G401.6 (cell line): ENCODE data around the gene FNDC11.
A peak's percentile ranks its signal among the peaks of the same experiment; 100 is the strongest.

Source experiments
- FAIRE-seq: peaks from 2 replicates; lab custom pipeline; 2012; peaks lifted over from hg19 to GRCh38; lab: Jason Lieb, UNC

The FNDC11 gene

DNA sequence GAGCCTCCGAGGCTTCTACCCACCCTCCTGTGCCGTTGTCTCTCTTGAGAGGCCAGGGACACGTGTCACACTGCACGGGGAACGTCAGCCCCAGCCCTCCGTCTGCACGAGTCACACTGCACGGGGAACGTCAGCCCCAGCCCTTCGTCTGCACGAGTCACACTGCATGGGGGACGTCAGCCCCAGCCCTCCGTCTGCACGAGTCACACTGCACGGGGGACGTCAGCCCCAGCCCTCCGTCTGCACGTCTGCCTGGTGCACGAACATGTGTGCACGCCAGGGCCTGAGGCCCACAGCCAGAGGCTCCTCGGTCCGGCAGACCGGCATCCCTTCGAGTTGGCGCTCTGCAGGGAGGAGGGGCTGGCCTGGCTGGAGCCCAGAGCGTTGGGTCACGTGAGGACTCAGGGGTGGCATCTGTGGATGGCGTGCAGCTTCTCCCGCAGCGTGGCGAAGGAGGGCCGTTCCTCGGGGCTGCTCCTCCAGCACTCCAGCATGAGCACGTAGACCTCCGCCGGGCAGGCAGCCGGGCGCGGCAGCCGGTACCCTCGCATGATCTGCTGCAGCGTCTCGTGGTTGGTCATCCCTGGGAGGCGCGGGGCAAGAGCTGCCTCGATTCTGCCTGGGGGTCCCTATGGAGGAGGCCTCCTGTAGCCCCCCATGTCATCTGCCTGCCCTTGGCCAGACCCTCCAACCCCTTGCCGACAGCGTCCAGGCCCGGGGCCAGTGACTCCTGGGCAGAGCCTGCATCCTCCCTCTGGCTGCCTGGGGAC lies 13.4 kb upstream of the FNDC11 start:
- FAIRE-seq: no peak

DNA sequence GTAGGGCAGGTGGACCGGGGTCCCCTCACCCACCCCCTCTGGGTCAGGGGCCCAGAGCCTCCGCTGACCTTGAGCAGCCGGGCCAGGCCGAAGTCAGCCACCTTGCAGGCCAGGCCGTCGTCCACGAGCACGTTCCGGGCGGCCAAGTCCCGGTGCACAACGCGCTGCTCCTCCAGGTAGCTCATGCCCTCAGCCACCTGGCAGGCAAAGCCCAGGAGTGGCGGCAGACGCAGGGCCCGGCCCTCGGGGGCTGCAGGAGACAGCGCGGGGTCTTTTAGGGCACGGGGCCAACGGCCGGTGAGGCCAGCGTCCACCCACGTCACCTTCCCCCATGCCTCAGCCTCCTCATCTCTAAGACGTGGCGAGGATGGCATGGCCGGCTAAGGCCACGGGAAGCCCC lies 12.6 kb upstream of the FNDC11 start:
- no peak for FAIRE-seq

DNA sequence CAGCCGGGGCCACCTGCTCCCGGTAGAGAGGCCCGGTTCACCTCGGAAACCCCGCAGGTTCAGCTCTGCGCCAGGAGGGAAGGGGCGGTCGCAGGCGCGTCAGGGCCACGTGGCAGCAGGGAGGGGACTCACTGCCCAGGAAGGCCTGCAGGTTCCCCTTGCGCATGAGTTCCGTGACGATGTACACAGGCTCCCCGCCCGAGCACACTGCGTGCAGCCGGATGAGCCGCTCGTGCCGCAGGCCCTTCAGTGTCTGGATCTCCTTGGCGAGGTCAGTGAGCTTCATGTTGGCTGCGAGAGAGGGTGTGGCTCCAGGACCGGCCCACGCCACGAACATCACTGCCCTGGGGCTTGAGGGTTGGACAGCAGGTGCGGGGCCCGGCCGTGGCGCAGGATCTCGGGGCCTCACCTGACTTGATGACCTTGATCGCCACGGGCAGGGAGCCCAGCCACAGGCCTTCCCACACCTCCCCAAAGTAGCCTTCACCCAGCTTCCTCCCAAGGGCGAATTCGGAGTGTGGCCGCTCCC lies 11.9 kb upstream of the FNDC11 start:
- no peak for FAIRE-seq

DNA sequence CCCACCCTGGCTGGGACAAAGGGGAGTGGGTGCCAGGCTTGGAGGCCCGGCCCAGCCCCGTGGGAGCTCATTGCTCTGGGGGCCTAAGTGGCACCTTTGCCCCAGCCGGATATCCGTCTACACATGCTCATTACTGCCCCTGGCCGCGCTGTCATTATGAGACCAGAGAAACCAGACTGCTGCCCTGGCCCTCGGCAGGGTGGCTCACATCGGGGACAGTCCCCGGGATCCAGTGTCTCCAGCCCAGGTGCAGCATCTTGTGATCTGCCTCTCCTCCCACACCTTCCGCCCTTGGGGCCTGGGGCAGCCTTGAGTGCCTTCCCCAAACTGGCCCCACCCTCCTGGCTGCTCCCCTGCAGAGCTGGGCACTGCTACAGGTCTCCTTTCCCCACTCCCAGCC lies 11.3 kb upstream of the FNDC11 start:
- no peak for FAIRE-seq

DNA sequence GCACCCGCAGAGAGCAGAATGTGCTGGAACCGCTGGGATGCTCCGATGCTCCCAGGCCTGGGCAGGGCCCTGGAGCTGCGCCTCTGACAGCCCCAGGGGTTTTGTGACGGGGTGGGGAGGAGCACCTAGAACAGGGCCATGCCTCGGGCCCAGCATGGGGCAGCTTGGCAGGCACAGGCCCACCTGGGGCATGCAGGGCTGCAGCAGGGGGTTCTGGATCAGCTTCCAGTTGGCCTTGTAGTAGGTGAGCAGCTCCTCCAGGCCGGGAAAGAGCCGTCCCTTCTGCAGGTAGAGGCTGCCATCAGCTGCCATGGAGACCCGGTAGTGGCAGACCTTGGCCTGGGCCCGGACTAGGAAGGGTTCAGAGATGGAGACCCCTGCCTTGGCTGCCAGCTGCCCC lies 10.8 kb upstream of the FNDC11 start:
- FAIRE-seq: no peak

DNA sequence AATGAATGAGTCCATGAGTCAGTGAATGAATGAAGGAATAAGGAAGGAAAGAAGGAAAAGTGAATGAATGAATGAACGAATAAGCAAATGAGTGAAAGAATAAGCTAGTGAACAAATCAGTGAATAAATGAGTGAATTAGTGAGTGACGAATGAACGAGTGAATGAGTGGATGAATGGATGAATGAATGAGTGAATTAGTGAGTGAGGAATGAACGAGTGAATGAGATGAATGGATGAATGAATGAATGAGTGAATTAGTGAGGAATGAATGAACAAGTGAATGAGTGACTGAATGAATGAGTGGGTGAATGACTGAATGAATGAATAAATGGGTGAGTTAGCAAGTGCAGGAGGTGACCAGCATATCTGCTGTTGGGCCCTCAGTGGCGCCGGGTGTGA lies 10.2 kb upstream of the FNDC11 start:
- FAIRE-seq: no peak

DNA sequence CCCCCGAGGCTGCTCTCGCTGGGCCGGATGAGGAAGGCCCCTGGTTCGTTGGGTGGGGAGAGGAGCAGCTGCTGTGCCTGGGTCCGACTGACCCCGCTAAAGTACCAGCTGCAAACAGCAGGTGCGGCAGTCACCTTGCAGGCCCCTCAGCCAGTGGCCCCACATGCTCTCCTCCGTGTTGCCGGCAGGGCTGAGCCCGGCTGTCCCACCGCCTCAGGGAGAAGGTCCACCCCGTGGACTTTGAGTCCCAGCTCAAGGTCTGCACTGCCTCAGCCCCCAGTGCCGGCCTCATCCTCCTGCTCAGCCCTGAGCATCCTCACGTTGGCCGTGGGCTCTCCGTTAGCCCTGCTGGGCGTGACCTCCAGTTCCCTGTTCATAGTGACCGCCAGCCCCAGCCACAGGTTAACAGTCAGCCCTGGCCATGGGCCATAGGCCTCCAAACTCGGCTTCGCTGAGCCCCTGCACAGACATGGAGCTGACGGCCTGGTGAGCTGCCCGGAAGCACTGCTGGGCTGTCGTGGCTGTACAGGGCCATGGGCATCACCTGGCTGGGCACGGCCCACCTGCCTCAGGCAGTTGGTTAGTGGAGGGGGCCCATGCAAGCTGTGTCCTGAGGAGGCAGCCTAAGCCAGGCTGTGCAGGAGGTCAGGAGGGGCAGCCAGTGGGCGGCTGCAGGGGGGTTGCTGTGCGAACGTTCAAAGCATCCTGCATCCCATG lies 9.6 kb upstream of the FNDC11 start:
- no peak for FAIRE-seq

DNA sequence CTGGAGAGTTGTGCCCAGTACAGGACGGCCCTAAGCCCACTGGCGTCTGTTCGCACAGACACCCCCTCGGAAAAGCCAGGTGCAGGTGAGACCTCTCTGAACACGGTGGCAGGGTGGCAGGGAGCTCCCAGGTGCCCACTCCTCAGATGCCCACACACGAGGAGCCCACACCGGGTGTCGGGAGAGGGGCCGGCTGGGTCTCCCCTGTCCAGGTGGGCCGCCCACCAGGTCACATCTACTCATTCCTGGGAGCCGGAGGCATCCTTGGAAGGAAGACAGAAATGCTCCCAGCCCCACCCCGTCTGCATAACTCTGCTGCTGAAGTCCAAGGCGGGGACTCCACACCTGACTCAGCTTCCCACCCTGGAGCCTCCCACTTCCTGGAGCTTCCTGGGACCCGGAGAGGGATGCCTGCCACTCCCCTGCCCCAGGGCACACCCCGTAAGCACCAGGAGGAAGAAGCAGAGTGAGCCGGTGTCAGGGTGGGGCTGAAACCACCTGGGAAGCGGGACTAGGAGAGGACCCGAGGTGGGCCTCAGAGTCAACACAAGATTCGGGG lies 8.9 kb upstream of the FNDC11 start:
- no peak for FAIRE-seq

DNA sequence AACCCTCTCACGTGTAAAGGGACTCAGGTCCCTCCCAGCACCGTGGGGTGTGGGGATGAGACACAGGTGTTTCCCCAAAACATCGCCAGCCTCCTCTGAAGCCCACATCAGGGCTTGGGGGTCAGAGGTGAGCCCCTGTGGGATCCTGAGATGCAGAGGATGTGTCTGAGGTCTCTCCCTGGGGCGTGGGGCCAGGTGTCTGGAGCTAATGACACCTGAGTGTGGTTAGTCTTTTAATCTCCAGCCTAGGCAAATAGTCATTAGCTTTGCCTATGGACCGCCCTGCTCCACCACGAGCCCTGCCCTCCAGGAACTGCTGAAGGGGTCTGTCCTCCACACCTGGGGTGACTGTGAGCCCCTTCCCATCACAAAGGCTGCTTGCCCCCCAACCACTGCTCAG lies 8.1 kb upstream of the FNDC11 start:
- no peak for FAIRE-seq

DNA sequence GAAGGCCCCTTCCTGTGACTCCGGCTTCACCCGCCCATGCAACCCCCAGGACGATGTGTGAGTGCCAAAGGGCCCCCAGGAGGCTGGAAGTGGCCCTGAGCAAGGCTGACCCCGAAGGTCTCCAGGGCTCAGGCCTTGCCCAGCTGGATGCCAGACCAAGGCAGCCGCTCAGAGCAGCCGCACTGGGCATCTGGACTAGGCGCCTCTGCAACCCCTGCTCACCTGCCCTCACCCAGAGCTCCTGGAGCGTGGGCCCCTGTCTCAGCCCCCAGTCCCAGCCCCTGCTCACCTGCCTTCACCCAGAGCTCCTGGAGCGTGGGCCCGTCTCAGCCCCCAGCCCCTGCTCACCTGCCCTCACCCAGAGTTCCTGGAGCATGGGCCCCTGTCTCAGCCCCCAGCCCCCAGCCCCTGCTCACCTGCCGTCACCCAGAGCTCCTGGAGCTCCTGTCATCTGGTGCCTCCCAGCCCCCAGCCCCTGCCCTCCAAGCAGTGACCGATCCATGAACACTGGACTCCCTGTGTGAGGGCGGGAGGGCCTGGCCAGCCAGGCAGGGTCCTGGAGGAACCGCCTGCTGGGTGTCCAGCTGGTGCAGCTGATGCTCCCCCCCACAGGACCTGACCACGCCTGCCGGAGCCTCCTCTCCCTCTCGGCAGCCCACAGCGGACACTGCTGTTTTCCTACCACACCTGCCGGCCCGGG lies 7.6 kb upstream of the FNDC11 start:
- FAIRE-seq: no peak

DNA sequence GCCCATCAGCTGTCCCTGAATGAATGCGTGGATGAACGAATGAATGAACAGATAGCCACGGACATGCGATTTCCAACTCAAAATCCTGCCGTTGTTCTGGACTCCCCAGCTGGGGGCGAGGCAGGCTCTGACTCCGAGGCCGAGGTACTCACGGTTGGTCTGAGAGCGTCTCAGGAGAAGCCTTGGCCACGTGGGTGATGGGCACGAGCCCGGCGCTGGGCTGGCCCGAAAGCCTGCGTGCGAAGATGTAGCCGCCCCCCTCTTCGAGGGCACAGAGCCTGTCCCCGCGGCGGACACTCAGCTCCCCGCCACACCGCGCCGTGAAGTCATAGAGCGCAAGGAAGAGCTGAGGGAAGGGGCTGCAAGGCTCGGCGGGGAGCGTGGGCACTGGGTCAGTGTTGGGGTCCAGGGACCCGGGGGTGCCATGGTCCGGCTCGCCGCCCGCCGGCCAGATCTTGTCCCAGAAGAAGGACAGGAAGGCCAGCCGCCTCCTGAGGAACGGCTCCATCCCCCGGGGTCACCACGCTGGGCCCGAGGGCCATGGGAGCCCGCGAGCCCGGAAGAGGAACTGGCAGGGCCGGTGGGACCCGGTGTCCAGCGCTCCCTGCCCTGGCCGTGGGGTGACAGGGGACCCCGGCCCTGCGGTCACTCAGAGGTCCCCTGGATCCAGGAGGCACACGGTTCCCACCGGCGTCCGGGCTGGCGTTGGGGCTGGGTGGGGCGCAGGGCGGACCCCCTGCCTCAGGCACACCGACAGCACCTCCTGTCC lies 6.8 kb upstream of the FNDC11 start:
- no peak for FAIRE-seq

DNA sequence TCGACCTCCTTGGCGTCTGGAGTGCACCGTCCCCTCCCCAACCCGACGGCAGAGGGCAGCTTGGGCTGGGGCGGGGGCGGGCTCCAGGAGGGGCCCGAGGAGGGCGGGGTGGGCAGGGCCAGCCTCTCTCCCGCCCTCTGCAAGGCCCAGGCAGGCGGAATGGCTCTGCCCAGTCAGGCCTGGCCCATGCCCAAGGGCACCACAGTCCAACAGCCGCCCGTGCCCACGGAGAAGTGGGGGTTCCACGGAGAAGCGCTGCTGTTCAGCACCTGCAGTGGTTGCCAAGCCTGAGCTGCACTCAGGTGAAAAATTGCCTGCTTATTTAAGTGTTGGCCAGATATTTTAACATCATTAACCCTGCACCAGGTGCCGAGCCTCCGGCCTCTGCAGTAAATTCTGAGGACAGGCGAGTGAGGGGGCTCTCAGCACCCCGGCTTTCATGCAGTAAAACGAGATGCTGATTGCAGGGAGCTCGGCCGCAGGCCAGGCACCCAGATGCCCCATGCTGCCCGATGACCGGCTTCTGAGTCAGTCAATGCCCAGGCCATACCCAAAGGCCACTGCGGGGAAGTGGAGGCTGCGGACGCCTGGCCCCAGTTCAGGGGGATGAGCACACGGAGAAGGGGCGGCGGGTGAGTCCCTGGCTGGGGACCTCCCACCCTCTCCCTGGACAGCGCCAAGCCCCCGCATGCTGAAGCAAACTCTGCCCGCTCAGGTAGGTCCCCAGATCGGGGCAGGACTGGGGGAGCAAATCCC lies 6.1 kb upstream of the FNDC11 start, which contains the start of gene SRMS:
Gene SRMS (minus strand): TSS at position 25 of the 756 bp plus-strand sequence. CDS start 286 bp downstream, outside the sequence.
- no peak for FAIRE-seq

DNA sequence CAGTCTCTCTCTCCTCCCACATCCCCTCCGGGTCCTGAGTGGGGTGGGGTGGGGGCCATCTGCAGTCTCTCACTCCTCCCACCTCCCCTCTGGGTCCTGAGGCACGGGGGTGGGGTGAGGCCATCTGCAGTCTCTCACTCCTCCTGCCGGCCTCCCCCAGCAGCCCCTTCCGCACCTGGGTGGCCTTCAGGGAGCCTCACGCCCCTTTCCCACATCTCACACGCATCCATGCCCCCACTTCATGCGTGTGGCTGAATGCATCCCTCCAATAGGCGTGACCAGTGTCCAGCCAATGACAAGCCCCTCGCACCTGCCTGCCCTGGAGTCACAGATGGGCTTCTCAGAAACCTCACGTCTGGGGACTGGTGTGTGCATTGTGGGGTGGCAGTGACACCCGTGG lies 5.4 kb upstream of the FNDC11 start:
- no peak for FAIRE-seq

DNA sequence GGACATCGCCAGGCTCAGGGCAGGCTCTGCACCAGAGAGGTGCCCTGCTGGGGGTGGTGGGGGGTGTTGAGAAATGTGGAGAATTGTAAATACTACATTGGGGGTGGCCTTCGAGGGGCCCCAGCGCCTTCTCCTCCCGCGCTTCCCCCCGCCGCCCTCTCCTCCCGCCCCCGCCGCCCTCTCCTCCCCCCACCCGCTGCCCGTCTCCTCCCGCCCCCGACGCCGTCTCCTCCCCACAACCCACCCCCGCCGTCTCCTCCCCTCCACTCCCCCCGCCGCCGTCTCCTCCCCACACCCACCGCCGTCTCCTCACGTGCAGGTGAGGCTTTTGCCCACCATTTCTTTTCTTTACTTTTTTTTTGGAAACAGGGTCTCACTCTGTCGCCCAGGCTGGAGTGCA lies 4.9 kb upstream of the FNDC11 start:
- no peak for FAIRE-seq

DNA sequence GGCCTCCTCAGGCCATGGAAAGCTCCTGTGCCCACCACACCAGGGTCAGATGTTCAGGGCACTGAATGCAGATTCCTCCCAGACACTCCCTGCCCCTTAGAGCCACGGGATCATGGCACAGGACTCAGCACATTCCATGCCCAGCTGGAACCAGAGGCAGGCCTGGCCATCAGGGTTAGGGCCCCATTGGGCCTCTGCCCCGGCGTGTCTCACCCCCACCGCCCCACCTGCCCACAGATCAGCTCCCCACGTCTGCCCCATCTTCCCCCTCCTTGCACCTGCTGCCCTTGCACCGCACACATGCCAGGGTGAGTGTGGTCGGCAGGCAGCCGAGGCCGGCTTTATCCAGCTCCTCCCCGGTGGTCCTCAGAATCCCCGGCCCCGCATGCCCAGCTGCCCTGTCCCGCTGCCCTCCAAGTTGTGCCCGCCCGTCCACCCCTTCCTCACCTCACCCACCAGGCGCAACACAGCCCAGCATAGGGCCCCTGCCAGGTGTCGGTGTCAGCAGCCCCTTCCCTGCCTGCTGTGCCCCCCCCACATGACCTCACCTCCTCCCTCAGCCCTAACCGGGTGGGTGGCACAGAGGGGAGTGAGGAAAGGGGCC lies 4.2 kb upstream of the FNDC11 start:
- FAIRE-seq: no peak

DNA sequence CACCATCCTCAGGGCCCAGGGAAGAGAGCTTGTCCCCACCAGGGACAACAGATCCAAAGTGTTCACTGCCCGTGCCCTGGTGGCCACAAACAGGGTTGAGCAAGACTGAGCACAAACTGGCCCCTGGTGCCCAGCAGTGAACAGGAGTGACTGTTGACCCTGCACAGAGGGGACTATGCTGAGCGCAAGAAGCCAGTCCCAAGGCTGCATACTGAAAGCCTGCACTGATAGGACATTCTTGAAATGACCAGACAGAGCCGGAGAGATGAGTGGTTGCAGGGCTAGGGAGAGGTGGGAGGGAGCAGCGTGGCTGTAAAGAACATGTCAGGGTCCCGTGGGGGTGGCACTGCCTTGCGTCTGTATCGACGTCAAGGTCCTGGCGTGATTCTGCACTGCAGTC lies 2.9 kb upstream of the FNDC11 start:
- no peak for FAIRE-seq

DNA sequence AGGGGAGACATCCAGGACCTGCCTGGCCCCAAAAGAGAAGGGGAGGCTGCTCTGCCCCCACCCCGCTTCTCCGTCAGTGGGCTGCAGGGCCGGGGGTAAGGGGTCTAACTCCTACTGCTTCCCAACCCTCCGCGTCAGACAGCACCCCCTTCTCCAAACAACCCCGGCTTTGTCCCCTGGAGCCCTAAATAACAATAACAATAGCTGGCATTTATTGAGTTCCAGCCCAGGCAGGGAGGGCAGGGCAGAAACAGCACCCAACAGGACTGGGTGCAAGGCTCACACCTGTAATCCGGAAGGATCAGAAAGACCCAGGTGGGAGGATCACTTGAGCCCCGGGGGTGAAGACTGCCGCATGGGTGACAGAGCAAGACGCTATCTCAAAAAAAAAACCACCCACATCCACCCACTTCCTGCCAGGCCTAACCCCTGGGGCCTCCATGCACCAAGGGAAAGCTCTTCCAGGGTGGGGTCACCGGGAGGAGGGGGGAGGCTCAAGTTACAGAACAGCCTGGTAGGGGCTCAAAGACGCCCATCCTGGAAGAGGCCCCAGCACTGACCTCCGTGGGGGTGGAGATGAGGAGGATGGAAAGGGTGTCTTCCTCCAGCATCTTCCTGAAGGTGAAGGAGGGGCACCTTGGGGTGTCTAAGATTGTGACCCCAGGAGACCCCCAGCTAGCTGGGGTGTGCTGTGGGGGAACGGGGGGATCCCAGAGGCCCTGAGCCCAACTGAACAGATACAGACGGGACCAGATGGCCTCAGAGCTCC lies 1.3 kb upstream of the FNDC11 start:
- no peak for FAIRE-seq

DNA sequence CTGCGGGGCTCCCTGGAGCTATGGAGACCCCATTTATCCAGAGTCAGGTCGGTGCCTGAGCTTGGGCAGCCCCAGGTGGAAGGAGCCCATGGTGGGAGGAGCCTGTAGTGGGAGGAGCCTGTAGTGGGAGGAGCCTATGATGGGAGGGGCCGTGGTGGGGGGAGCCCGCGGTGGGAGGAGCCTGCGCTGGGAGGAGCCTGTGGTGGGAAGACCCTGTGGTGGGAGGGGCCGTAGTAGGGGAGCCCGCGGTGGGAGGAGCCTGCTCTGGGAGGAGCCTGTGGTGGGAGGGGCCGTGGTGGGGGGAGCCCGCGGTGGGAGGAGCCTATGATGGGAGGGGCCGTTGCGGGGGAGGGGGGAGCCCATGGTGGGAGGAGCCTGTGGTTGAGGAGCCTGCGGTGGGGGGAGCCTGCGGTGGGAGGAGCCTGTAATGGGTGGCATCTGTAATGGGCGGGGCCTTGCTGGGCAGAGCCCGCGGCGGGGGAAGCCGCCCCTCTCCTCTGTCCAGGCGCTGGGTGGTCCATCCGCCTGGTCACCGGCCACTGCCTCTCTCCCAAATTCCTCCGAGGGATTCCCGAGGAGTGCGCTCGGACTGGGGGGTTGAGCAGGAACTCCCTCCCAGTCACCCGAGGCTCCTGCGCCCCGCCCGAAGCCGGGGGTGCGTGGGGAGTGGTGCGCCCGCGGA lies 567 bp upstream of the FNDC11 start:
- FAIRE-seq: peak; percentile 97
